ENCODE data around the gene PRR4.

The PRR4 gene, protein sequence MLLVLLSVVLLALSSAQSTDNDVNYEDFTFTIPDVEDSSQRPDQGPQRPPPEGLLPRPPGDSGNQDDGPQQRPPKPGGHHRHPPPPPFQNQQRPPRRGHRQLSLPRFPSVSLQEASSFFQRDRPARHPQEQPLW

GRCh38 chr12:10849425-10849878, at the start of gene PRR4:
Gene PRR4, minus strand, starts transcription at chr12:10849475. Its CDS starts 38 bp downstream, at chr12:10849437.
- peak in 1 of 2 donors; percentile 50 for DNase-seq

DNA sequence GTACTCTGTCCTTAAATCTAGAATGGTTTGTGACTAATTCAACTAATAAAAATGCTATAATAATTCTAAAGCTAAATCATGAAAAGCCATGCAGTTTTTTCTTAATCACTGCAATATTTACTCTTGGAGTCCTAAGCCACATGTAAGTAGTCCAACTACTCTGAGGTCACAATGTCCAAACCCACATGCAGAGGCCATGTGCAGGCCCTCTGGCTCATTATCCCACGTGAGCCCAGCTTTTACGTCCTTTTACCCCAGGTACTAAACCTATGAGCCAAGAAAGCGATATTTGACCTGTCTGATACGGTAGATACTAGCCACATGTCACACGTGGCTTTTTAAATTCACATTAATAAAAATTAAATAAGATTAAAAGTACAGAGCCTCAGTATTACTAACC, 47.6 kb upstream of the PRR4 start:
- DNase-seq, result no peak

DNA sequence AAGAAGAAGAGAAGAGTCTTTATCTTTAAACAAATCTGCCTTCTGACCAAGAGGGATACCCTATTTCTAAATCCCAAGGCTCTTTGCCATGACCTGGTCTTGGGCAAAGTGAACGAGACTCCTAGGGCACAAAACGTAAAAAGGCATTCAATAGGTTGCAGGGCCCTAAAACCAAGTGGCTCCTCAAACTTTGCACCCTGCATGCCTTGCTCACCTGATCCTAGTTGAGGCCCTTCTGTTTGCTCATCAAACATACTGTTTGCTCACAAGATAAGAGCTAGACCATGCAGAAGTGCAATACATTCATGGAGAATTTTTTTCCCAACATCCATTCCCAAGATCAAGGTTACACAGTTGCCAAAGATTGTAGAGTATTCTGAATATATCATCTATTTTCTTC, 42.7 kb upstream of the PRR4 start:
- DNase-seq, result no peak

GRCh38 chr12:10889226-10889625, 40.0 kb upstream of the PRR4 start:
- no peak for DNase-seq

DNA sequence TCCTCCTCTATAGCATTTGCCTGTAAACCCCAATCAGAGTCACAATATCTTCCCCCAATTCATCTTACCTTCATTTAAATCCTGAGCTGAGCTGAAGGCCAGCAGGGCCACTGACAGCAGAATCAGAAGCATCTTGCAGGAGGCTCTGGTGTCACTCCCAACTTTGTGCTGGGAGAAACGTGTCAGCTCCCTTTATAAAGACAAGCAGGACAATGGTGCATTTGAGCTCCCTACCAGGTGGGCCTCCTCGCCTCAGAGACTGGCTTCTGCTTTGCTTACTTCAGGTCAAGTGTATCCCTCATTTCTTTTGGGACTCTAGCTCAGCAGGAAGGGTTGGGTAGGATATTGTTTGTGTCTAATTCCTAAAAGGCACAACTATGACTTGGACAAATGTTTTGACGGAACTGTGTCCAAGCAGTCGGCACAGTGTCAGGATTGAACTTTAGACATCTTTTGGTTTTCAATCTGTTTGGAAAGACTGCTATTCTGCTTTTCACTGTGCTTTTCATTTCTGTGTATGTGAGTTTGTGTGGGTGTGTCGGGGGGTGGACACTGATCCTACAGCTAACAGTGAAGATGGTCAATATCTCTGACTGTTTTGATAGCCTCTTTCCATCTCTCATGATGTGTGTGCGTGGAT, 34.9 kb upstream of the PRR4 start, which contains the start of gene PRH1:
Gene PRH1, minus strand, starts transcription at position 170 of the 640 bp plus-strand sequence. Its CDS starts 38 bp downstream, at position 132.
- no peak for DNase-seq

GRCh38 chr12:10873378-10873777, 24.1 kb upstream of the PRR4 start:
- no peak for DNase-seq

GRCh38 chr12:10867381-10867780, 18.1 kb upstream of the PRR4 start:
- no peak for DNase-seq

DNA sequence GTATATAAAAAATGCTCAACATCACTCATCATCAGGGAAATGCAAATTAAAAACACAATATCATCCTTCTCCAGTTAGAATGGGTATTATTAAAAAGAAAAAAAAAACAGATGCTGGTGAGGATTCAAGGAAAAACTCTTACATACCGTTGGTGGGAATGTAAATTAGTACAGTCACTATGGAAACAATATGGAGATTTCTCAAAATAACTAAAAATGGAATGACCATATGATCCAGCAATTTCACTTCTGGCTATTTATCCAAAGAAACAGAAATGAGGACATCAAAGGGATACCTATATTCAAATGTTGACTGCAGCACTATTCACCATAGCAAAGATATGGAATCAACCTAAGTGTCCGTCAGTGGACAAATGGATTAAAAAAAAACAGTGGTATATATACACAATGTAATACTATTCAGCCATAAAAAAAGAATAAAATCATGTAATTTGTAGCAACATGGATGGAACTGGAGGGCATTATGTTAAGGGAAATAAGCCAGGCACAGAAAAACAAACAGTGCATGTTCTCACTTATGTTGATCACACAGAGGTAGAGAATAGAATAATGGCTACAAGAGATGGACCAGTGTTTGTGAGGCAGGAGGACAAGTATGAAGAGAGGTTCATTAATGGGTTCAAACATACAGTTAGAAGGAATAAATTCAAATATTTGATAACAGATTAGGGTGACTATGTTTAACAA, 14.4 kb upstream of the PRR4 start:
- no peak for DNase-seq

DNA sequence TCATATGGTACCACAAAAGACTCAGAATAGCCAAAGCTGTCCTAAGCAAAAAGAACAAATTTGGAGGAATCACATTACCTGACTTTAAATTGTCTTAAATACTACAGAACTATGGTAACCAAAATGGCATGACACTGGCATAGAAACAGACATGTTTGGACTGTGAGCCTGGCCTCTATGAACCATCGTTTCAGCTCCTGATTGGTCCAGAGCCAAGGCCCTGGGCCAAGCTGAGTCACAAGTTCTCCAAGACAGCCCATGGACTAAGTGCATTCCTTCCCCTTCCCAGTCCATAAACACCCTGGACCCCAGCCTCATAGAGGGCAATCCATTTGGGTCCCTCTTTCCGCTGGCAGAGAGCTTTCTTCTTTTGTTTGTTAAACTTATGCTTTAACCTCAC, 12.1 kb upstream of the PRR4 start:
- DNase-seq, result no peak

- DNase-seq, result no peak
Observed at GRCh38 chr12:10855807-10856206, 6.5 kb upstream of the PRR4 start.

GRCh38 chr12:10853776-10854175, 4.5 kb upstream of the PRR4 start:
- DNase-seq, result no peak

GRCh38 chr12:10851243-10851858, 2.1 kb upstream of the PRR4 start:
- DNase-seq, result peak in 1 of 2 donors; percentile 3

DNA sequence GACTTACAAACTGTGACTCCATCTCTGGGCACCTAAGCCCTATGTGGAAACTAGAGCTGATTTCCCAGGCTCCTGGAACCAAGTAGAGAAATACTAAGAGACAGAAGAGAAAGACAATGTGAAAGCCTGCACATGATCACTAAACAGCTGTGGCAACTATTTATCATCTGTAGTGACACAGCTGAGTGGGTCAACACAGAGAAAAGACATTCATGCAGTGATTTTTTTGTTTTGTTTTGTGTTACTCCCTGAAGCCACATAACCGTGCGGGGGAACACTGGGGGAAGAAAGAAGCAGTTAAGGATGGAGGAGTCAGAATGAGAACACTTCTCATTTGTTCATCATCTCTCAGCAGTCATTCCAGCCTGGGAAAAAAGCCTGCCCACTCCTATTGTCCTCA, 1.5 kb downstream of the PRR4 start:
- DNase-seq, result no peak

- no peak for DNase-seq
Observed at GRCh38 chr12:10842862-10843261, 6.4 kb downstream of the PRR4 start.

GRCh38 chr12:10838461-10838860, 10.8 kb downstream of the PRR4 start:
- no peak for DNase-seq

- no peak for DNase-seq
Observed at GRCh38 chr12:10829994-10830393, 19.3 kb downstream of the PRR4 start.

GRCh38 chr12:10826258-10826657, 23.0 kb downstream of the PRR4 start, which contains the start of gene TAS2R10:
Gene TAS2R10, minus strand, starts transcription at chr12:10826358. Its CDS starts 89 bp downstream, at chr12:10826269.
- DNase-seq, result no peak

DNA sequence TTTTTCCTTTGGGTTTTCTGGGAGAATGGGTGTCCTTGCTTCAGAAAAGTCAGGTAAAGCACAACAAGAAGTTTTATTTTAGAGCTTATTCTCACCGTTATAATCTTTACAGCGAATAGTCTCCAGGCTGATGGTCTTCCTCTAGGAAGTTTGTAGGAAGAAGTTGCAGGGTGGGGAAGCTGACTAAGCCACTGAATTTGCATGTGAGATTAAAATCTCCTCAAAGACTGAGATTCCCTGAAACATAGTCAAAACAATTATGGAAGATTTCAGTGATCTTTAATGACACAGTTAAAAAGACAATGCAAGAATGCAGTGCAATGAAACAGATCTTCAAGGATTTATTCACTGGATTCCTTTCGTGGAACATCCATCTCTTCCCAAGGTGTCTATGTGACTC, 24.3 kb downstream of the PRR4 start:
- DNase-seq, result no peak

DNA sequence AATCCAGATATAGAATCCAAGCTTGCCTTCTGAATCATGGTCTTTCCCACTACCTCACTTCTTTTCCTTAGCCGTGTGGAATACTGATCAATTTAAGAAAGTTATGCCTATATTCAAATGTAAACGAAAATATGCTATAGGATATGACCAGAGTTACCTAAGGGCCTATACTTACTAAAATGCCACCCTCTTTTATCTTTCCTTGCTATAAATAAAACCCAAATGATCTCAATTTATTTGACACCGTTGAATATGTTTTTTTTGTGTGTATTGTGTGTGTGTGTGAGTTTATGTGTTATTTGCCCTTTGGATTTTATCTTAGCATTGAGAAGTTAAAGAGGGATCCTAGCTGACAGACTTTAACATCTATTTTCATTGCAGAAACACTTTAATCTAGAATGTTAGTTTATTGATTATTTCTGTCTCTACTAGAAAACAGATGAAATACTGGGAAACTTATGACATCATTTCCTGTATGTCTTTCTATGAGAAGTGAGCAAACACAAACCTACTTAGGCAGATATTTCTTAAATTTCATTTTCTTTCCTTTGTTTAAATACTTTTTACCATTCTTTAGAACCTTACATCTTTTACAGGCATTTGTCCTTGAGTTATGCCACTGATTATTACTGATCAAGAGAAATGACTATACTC, 37.3 kb downstream of the PRR4 start:
- no peak for DNase-seq

DNA sequence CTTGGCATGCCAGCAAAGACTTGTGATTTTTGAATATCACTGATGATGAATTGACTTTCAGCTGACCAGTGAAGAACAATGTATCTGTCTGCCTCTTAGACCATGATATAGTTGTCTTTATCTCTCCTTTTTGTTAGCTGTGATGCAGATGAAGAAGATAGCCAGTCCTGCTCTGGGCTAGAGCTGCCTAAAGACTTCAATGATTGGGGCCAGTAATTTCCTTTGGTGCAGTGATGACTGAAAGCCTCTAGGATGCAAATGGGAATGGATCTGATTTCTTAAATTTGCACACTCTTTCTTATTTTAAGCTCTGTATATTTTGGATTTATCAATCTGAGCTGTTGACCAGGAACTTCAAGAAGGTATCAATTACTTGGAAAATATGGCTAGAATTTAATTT, 39.2 kb downstream of the PRR4 start, which contains the start of gene TAS2R9:
Gene TAS2R9, minus strand, starts transcription at position 101 of the 400 bp plus-strand sequence. Its CDS starts 93 bp downstream, at position 8.
- no peak for DNase-seq

DNA sequence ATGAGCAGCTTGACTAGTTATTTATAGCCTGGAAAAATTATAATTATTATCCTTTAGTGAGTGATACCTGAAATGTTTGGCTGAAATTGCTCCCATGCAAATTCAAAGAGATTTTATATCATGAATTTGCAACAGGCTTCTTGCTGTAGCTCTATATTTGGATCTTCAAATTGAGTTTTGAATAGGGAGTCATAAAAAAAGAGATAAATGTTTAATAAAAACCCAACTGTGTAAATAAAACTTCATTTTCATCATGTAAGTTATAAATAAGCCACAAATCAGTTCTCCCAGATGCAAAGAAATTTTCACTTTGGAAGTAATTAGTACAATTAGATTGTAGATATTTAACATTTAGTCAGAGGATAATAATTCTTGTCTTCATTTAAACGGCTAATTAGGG, 42.1 kb downstream of the PRR4 start, which contains the start of gene TAS2R8:
Gene TAS2R8, minus strand, starts transcription at position 101 of the 400 bp plus-strand sequence. CDS start 306 bp downstream, outside the sequence.
- DNase-seq, result no peak

DNA sequence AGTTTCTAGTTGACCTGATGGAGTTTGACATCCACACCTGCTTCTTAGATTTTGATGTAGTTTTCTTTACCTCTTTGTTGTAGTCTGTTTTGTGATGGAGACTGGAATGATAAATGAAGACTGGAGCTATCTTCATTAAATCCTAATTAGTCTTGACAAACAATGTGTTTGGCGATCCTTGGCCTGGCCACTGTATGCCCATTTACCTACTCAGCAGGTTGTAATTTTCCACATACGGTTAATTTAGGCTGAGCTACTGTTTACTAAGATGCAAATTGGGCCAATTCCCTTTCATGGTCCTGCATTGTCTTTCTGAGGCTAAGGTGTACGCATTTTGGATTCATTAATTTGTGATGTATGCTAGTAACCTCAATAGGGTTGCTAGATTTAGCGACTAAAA, 46.7 kb downstream of the PRR4 start, which contains the start of gene TAS2R7:
Gene TAS2R7, minus strand, starts transcription at position 41 of the 400 bp plus-strand sequence. CDS start 57 bp downstream, outside the sequence.
- DNase-seq, result no peak

GRCh38 chr12:10801741-10802140, 47.5 kb downstream of the PRR4 start:
- no peak for DNase-seq
